GM18520 (cell line): ENCODE measurements around the gene ZNF565.
A peak's percentile ranks its signal among the peaks of the same experiment; 100 is the strongest.
"Not testable (repeated sequence)": the region's sequence is repeated elsewhere in the genome, so short reads cannot be mapped to it uniquely, and the experiment has no call there.

Experiments
- ATAC-seq: cut with Tn5 transposase; IDR thresholded peaks from one replicate; pipeline ENCODE4 v1.9.1; 2021; ENCODE audit not compliant: unreplicated experiment

Gene ZNF565

DNA sequence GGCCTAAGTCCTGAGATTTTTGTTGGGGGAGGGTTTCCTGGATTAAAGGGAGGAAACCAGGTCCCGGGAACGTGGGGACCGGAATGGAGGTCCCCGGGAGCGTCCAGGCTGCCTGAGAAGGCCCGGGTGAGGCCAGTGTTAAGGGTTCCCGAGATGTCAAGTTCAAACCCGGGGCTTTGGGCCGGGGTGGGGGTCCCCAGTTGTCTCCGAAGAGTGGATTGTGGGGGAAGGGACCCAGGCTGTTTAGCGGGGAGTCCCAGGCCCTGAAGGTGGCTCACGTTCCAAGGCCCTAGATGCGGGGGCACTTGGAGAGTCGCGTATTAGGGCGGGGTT, 62.5 kb downstream of the ZNF565 start:
- no peak for ATAC-seq

DNA sequence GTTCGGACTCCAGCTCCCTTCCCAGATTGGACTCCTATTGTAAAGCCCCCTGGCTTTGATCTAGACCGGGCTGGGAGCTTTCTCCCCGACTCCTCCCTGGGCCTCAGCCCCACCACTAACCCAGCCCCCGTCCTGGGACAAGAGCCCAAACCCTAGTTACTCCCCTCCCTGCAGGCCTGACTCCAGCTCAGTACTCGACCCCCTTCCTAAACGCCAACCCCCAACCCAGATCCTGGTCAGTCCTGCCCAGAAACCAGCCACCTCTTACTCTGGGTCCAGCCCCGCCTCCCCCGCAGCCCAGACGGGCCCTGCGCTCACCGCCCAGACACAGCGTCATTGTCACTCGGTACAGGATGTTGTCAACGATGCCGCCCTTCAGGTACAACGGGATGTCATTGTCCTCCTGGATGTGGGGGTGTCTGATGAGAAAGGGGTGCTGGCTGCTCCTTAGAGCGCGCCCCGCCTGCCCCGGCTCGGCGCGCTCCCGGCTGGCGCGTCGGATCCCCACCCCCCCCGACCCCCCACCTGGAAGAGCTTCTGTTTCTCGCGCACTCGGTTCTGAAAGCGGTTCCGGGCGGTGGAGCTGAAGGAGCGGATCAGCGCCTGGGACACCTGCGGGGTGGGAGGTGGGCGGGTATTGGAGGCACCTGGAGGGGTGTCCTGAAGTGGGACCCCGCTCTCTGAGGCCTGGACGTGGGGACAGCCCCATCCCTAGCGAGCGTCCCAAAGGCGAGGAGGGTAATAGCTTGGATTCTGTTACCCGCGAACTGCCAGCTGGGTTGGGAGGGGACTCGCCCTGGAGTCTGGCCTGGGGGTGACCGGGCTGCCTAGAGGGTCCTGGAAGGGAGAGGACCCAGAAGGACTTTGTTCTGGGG, 63.1 kb downstream of the ZNF565 start:
- ATAC-seq: no peak

GRCh38 chr19:36150586-36150985, 63.9 kb downstream of the ZNF565 start:
- no peak for ATAC-seq

DNA sequence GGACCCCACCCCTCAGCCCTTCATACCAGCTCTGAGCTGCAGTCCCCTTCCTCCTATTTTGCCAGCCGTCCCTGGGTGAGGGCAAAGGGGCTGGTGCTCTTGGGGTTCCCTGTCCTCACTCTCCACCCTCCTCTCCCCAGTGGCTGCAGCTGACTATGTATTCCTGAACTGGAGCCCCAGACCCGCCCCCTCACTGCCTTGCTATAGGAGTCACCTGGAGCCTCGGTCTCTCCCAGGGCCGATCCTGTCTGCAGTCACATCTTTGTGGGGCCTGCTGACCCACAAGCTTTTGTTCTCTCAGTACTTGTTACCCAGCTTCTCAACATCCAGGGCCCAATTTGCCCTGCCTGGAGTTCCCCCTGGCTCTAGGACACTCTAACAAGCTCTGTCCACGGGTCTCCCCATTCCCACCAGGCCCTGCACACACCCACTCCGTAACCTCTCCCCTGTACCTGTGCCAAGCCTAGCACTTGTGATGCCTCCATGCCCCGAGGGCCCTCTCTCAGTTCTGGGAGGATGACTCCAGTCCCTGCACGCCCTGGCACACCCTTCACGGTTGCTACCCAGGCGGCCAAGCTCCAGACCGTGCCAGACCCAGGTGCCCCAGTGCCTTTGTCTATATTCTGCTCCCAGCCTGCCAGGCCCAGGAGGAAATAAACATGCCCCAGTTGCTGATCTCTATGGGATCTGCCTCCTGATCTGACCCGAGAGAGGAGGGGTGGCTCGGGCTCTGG, 64.6 kb downstream of the ZNF565 start:
- no peak for ATAC-seq

DNA sequence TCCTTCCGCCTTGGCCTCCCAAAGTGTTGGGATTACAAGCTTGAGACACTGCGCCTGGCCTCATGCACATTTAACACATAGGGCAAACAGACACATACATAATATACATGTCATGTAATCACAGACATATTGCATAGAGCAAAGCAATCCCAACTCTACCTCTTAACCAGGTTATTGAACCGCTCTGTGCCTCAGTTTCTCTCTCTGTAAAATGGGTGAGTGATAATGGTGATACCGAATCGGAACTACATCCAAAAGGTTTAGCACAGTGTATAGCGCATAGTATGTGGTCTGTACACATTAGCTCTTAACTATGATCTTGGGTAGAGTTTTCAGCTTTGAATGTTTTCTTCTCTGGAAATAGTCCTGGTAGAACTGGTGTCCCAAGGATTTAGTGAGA, 69.8 kb downstream of the ZNF565 start:
- no peak for ATAC-seq

DNA sequence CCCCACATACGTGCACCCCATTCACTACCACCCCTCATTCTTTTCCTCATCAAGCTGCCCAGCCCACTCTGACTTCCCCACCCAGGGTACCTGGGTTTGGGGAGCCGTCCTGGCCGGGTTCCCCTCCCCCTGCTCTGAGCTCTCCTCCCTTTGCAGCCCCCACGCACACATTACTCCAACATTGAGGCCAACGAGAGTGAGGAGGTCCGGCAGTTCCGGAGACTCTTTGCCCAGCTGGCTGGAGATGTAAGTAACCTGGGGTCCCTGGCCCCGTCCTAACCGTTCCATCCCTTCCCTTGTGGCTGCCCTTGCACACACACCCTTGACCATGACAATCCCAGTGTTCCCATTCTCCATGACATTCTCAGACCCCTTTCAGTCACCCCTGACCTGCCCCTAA, 72.0 kb downstream of the ZNF565 start:
- no peak for ATAC-seq

DNA sequence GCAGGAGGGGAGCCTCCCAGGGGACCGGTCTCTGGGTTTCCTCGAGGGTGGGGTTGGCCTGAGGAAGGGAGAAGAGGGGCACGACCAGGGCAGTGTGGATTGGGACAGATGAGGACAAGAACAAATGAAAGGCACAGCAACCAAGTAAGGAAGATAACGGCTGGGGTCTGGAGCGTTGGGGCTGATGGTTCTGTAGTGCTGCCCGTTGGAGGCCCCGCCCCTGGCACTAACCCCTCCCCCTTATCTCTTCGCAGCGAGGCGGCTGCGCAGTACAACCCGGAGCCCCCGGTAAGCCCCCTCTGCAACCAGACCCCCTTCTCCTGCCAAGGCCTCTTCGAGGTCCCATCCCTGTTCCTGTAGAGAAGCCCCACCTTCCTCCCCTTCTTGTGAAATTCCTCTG, 72.4 kb downstream of the ZNF565 start:
- ATAC-seq: no peak

- no peak for ATAC-seq
Observed at GRCh38 chr19:36141039-36141927, 73.2 kb downstream of the ZNF565 start.

- ATAC-seq: no peak
Observed at GRCh38 chr19:36140304-36141038, 74.0 kb downstream of the ZNF565 start.

- peak; percentile 77 for ATAC-seq
Observed at GRCh38 chr19:36139473-36140303, 74.8 kb downstream of the ZNF565 start, which contains the start of gene CAPNS1. CAPNS1 (plus strand) TSS chr19:36140066; CDS start chr19:36141012, 946 bp downstream.

DNA sequence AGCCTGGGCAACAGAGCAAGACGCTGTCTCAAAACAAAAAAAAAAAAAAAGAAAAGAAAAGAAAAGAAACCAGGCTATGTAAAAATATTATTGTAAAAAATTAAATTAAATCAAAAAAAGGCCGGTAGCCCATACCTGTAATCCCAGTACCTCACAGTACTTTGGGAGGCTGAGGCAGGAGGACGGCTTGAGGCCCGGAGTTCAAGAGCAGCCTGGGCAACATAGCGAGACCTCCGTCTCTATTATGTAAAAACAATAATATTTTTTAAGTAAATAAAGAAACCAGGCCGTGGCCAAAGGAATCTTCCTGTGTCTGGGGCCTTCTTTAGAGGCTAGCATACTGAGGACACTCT, 75.4 kb downstream of the ZNF565 start:
- ATAC-seq: no peak

DNA sequence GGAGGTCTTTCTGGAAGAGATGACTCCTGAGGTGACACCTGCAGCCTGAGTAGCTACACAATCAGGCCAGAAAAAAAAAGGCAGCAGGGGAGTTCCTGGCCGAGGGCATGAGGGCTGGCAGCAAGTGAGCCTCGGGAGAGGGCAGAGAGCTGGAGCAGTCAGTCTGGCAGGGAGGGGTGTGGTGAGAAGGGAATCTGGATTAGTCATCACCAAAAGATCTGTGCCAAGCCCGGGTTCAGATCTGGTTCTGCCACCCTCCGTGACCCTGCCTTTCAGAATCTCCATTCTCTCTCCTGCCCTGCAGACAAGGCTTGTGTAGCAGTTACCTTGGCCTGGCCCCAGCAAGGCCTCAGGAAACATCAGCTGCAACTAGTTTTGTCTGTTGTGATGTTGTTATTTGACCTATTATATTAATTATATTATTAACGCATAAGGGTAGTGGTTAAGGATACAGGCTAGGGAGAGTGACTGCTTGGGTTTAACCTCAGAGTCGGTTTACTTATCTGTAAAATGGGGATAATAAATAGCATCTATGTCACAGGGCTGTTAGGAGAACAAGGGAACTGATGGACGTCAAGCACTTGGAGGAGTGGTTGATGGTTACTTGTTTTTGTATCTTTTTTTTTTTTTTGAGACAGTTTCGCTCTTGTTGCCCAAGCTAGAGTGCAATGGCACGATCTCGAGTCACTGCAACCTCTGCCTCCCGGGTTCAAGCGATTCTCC, 77.3 kb downstream of the ZNF565 start:
- ATAC-seq: no peak

- not testable (repeated sequence) for ATAC-seq
Observed at GRCh38 chr19:36134867-36135266, 79.6 kb downstream of the ZNF565 start.
